Muscle layer of duodenum (tissue), 2 donors: Measurements from ENCODE around the gene MPHOSPH10.
"Not testable (repeated sequence)": the region's sequence is repeated elsewhere in the genome, so short reads cannot be mapped to it uniquely, and the experiment has no call there.

ENCODE experiments used
- H3K27ac ChIP-seq: one replicate; pipeline ENCODE4 v1.7.0; 2013; ENCODE audit warnings: mild to moderate bottlenecking, low read length
- H3K27me3 ChIP-seq: one replicate; pipeline ENCODE4 v1.7.0; 2013; ENCODE audit warnings: low read depth, mild to moderate bottlenecking, control low read depth, low read length
- H3K36me3 ChIP-seq, 2 donors: one replicate each; pipeline ENCODE4 v1.7.0; 2013; ENCODE audit warnings: low read length in 2 of 2, control low read depth in 1 of 2, mild to moderate bottlenecking in 1 of 2; ENCODE audit not compliant: insufficient read depth in 2 of 2, control insufficient read depth in 1 of 2
- H3K4me1 ChIP-seq, 2 donors: one replicate each; pipeline ENCODE4 v1.7.0; 2013; ENCODE audit warnings: low read length in 2 of 2, mild to moderate bottlenecking in 2 of 2, control low read depth in 1 of 2, moderate library complexity in 1 of 2; ENCODE audit not compliant: insufficient read depth in 2 of 2, control insufficient read depth in 1 of 2
- H3K4me3 ChIP-seq, 2 donors: one replicate each; pipeline ENCODE4 v1.7.0; 2013; ENCODE audit warnings: low read length in 2 of 2, low read depth in 1 of 2, mild to moderate bottlenecking in 1 of 2
- H3K9me3 ChIP-seq, 2 donors: one replicate each; pipeline ENCODE4 v1.7.0; 2013; ENCODE audit warnings: low read length in 2 of 2, control low read depth in 1 of 2, mild to moderate bottlenecking in 1 of 2; ENCODE audit not compliant: control insufficient read depth in 1 of 2
- donor health status: healthy.

Gene MPHOSPH10

GRCh38 chr2:71183306-71184115, 53.1 kb downstream of the MPHOSPH10 start:
- H3K27ac ChIP-seq, H3K4me1 ChIP-seq, H3K9me3 ChIP-seq, H3K27me3 ChIP-seq, H3K4me3 ChIP-seq, H3K36me3 ChIP-seq: not testable (repeated sequence)

- no peak overlapping the region for H3K27ac ChIP-seq
- H3K4me3 ChIP-seq: no peak overlapping the region
- H3K36me3 ChIP-seq: peaks cover 0 to 5% of the 10 kb centered on the region in 2 donors
- H3K27me3 ChIP-seq: no peaks in the 10 kb centered on the region
- no peaks in the 10 kb centered on the region for H3K4me1 ChIP-seq
- no peaks in the 10 kb centered on the region for H3K9me3 ChIP-seq
Observed at GRCh38 chr2:71186973-71187372, 56.5 kb downstream of the MPHOSPH10 start.

- no peaks in the 10 kb centered on the region for H3K4me1 ChIP-seq
- H3K27me3 ChIP-seq: no peaks in the 10 kb centered on the region
- H3K36me3 ChIP-seq: peaks cover 0 to 5% of the 10 kb centered on the region in 2 donors
- no peak overlapping the region for H3K27ac ChIP-seq
- no peaks in the 10 kb centered on the region for H3K9me3 ChIP-seq
- no peak overlapping the region for H3K4me3 ChIP-seq
Observed at GRCh38 chr2:71187589-71187988, 57.2 kb downstream of the MPHOSPH10 start.

- H3K36me3 ChIP-seq: peaks cover 0 to 5% of the 10 kb centered on the region in 2 donors
Observed at GRCh38 chr2:71190656-71191569, 60.5 kb downstream of the MPHOSPH10 start.

DNA sequence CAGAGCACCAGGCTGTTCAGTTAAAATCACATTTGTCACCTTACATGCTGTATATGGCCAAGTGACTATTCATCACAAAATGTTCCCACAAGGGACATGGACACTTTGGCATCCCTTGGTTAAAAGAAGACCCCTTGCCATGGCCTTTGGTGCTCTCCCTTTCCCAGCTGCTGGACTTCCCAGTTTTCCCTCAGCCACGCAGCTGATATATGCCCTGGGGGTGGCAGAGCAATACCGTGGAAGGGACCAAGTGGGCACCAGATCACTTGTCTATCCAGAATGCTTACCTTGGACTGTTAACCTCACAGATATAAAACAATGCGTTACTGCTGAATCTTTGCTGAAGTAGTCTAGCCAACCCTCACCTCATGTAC, 61.1 kb downstream of the MPHOSPH10 start:
- Histone ChIP-seq H3K4me3 (no peak overlapping the region), H3K36me3 (peaks cover 0 to 5% of the 10 kb centered on the region in 2 donors), H3K9me3 (no peaks in the 10 kb centered on the region), H3K27ac (no peak overlapping the region), H3K27me3 (no peaks in the 10 kb centered on the region), H3K4me1 (no peaks in the 10 kb centered on the region)

More at GRCh38 chr2:71190656-71191569, 60.5 kb downstream of the MPHOSPH10 start:
- H3K9me3 ChIP-seq: no peaks in the 10 kb centered on the region
- no peaks in the 10 kb centered on the region for H3K27me3 ChIP-seq
- no peaks in the 10 kb centered on the region for H3K4me1 ChIP-seq
- H3K27ac ChIP-seq: no peak overlapping the region
- H3K4me3 ChIP-seq: no peak overlapping the region
